ENCODE measurements around the gene CCT8L2.

DNA sequence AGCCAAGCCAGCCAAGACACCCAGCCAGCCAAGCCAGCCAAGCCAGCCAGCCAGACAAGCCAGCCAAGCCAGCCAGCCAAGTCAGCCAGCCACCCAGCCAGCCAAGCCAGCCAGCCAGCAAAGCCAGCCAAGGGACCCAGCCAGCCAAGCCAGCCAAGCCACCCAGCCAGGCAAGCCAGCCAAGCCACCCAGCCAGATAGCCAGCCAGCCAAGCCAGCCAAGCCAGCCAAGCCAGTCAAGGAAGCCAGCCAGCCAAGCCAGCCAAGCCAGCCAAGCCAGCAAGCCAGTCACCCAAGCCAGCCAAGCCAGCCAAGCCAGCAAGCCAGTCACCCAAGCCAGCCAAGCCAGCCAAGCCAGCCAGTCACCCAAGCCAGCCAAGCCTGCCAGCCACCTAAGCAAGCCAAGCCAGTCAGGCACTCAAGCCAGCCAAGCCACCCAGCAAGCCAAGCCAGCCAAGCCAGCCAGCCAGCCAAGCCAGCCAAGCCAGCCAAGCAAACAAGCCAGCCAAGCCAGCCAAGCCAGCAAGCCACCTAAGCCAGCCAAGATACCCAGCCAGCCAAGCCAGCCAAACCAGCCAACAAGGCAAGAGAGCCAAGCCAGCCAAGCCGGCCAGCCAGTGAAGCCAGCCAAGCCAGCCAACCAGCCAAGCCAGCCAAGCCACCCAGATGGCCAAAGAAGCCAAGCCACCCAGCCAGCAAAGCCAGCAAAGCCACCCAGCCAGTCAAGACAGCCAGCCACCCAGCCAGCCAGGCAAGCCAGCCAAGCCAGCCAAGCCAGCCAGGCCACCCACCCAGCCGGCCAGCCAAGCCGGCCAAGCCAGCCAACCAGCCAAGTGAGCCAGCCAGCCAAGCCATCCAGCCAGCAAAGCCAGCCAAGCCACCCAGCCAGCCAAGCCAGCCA is 33.3 kb downstream of the CCT8L2 start:
- no peak for TF ChIP-seq POLR2A (IDR thresholded peaks at IDR 0.05; ENCODE audit: low read depth)
- TF ChIP-seq, protein P1, sequence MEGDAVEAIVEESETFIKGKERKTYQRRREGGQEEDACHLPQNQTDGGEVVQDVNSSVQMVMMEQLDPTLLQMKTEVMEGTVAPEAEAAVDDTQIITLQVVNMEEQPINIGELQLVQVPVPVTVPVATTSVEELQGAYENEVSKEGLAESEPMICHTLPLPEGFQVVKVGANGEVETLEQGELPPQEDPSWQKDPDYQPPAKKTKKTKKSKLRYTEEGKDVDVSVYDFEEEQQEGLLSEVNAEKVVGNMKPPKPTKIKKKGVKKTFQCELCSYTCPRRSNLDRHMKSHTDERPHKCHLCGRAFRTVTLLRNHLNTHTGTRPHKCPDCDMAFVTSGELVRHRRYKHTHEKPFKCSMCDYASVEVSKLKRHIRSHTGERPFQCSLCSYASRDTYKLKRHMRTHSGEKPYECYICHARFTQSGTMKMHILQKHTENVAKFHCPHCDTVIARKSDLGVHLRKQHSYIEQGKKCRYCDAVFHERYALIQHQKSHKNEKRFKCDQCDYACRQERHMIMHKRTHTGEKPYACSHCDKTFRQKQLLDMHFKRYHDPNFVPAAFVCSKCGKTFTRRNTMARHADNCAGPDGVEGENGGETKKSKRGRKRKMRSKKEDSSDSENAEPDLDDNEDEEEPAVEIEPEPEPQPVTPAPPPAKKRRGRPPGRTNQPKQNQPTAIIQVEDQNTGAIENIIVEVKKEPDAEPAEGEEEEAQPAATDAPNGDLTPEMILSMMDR (IDR thresholded peaks at IDR 0.05), result no peak
- no peak for TF ChIP-seq EP300 (IDR thresholded peaks at IDR 0.05)

All from esophagus muscularis mucosa (tissue), 4 donors.